Measurements from ENCODE around the gene NSD1. TPM values are rescaled to one million over a fixed set of nuclear protein-coding genes. Genes with fewer than 3 reads are reported as not detected.

Gene NSD1
- total RNA-seq, 2 donors from 2014 or later: 29.8 to 32.0 TPM

- Histone ChIP-seq H3K36me3 (replicated peaks in 1 of 2; ENCODE audit: insufficient read depth in 1 of 2, low read depth in 2 of 2) (peaks cover 10 to 19% of the 10 kb centered on the region in 2 donors), H3K27me3 (no peaks in the 10 kb centered on the region), H3K4me3 (no peak overlapping the region), H3K27ac (peak overlapping the region in 1 of 4 donors; percentile 1), H3K4me1 (peaks cover 39% of the 10 kb centered on the region), H3K9me3 (no peaks in the 10 kb centered on the region)
- no peak for TF ChIP-seq POLR2A (IDR thresholded peaks at IDR 0.05)
- TF ChIP-seq, protein P1, sequence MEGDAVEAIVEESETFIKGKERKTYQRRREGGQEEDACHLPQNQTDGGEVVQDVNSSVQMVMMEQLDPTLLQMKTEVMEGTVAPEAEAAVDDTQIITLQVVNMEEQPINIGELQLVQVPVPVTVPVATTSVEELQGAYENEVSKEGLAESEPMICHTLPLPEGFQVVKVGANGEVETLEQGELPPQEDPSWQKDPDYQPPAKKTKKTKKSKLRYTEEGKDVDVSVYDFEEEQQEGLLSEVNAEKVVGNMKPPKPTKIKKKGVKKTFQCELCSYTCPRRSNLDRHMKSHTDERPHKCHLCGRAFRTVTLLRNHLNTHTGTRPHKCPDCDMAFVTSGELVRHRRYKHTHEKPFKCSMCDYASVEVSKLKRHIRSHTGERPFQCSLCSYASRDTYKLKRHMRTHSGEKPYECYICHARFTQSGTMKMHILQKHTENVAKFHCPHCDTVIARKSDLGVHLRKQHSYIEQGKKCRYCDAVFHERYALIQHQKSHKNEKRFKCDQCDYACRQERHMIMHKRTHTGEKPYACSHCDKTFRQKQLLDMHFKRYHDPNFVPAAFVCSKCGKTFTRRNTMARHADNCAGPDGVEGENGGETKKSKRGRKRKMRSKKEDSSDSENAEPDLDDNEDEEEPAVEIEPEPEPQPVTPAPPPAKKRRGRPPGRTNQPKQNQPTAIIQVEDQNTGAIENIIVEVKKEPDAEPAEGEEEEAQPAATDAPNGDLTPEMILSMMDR (IDR thresholded peaks at IDR 0.05): no peak
- WGBS, 2 donors: 91 to 97% methylated on average over 2 of the region's 2 CpGs
- intact Hi-C loops (cut with DNase I): no loop called here
- no peak for ATAC-seq
- no peak for DNase-seq
Observed at GRCh38 chr5:177297922-177298321, 164.3 kb downstream of the NSD1 start.

DNA sequence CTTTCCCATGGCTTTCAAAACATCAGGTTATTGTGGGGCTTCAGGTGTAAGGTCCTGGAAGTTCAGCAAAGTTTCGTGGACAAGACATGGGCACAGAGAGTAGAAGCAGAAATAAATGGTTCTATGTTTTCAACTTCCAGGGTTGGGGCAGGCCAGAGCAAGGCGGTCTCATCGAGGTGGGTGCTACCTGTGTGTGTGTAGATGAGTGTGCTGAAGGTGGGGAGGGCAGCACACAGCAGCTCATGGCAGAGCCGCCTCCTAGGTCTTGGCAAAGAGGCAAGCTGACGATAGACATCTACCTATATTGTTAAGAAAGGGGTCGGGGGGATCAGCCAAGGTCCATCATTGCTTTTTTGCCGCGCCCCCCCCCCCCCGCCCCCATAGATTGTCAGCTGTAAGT is 166.1 kb downstream of the NSD1 start:
- no peak for TF ChIP-seq POLR2A (IDR thresholded peaks at IDR 0.05)
- TF ChIP-seq, protein P1 (IDR thresholded peaks at IDR 0.05): no peak
- Histone ChIP-seq H3K4me1 (peaks cover 46% of the 10 kb centered on the region), H3K27ac (peak overlapping the region in 2 of 4 donors; percentile 8 to 90), H3K4me3 (no peak overlapping the region), H3K27me3 (no peaks in the 10 kb centered on the region), H3K9me3 (no peaks in the 10 kb centered on the region), H3K36me3 (replicated peaks in 1 of 2; ENCODE audit: insufficient read depth in 1 of 2, low read depth in 2 of 2) (peaks cover 4 to 5% of the 10 kb centered on the region in 2 donors)
- intact Hi-C loops (cut with DNase I): no loop called here
- no peak for ATAC-seq
- no peak for DNase-seq
- 70 to 73% methylated on average over 7 to 9 of the region's 9 CpGs for WGBS, 2 donors

DNA sequence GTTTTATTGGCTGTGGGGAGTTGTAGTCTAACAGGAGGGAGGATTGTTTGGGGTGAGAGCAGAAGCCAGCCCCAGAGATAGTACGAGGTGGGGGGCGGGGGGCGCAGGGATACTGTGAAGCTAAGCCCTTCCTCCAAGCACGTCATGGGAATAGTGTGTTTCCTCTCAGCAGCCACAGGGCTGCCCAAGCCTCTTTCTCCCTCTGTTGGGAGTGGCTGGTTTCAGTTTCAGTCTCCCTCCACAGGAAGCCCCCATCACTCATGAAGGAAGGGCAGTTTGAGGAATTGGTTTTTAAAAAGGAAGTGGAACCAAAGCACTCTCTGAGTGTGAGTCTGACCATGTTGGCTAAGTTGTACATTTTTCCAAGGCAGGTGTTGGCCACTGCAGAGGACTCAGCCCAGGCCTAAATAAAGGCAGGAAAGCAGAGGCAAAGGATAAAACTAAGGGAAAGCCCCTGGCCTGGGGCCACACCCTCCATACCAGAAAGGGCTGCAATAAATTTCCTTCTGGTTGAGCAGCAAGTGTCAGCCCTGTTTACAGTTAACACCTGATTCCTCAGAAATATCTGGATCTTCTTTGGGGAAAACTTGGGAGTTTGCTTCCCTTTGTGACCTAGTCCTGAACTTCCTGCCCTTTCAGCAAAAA is 166.8 kb downstream of the NSD1 start:
- intact Hi-C loops (cut with DNase I): no loop called here
- WGBS, 2 donors: 46 to 51% methylated on average over 4 of the region's 4 CpGs
- H3K27me3 ChIP-seq: no peaks in the 10 kb centered on the region
- peaks cover 53% of the 10 kb centered on the region for H3K4me1 ChIP-seq
- no peaks in the 10 kb centered on the region for H3K9me3 ChIP-seq
- H3K4me3 ChIP-seq: no peak overlapping the region
- ATAC-seq: no peak
- no peaks in the 10 kb centered on the region for H3K36me3 ChIP-seq (replicated peaks in 1 of 2; ENCODE audit: insufficient read depth in 1 of 2, low read depth in 2 of 2)
- peak in 2 of 4 donors; percentile 32 to 74 for DNase-seq
- H3K27ac ChIP-seq: peak overlapping the region; percentile 81 to 93 (median 90)
- TF ChIP-seq, protein P1 (IDR thresholded peaks at IDR 0.05): peak in 1 of 7 experiments; percentile 2
- no peak for TF ChIP-seq POLR2A (IDR thresholded peaks at IDR 0.05)

DNA sequence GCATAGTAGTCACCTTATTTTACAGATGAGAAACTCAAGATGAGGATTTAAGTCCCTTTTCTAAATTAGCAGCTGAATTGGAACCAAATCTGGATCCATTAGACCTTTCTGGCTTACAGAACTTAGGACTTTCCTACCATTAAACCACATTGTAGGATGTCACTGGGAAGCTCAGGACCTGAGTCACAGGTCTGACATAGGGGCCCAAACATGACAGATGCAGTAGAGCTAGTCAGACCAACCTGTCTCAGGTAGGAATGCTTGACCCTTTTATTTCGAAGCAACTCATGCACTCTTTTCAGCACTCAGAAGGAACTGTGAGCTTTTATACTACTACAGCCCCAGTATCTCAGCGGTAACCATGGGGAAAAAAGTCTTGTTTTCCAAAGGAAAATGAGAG is 167.4 kb downstream of the NSD1 start:
- Histone ChIP-seq H3K4me3 (no peak overlapping the region), H3K36me3 (replicated peaks in 1 of 2; ENCODE audit: insufficient read depth in 1 of 2, low read depth in 2 of 2) (peaks cover 0 to 1% of the 10 kb centered on the region in 2 donors), H3K27ac (peak overlapping the region; percentile 81 to 93 (median 90)), H3K27me3 (no peaks in the 10 kb centered on the region), H3K4me1 (peaks cover 58% of the 10 kb centered on the region), H3K9me3 (no peaks in the 10 kb centered on the region)
- ATAC-seq: no peak
- DNase-seq: no peak
- TF ChIP-seq, protein P1 (IDR thresholded peaks at IDR 0.05): no peak
- TF ChIP-seq POLR2A (IDR thresholded peaks at IDR 0.05): no peak
- WGBS, 2 donors: 77 to 88% methylated on average over 2 of the region's 2 CpGs
- intact Hi-C loops (cut with DNase I): no loop called here
